ENCODE results near the gene GATAD2B. TPM values are rescaled to one million over a fixed set of nuclear protein-coding genes. Genes with fewer than 3 reads are reported as not detected.

Gene GATAD2B
- total and polyA plus RNA-seq, 2 donors (not counting 1 experiment from before 2014, with no cell fraction given): 4.8 to 5.2 TPM

GRCh38 chr1:153818876-153819275 lies 103.9 kb downstream of the GATAD2B start:
- no peak for DNase-seq (ENCODE audit: low read depth in 2 of 2)
- no peak overlapping the region for H2AFZ ChIP-seq (ENCODE audit: low read length)
- H3K4me2 ChIP-seq (ENCODE audit: extremely low read depth, insufficient read depth, low read length): no peak overlapping the region
- peaks cover 8% of the 10 kb centered on the region for H3K36me3 ChIP-seq (ENCODE audit: control insufficient read depth, insufficient read depth, low read length)
- H3K79me2 ChIP-seq (ENCODE audit: control insufficient read depth, insufficient read depth, low read length): no peaks in the 10 kb centered on the region
- peaks cover 2% of the 10 kb centered on the region for H3K4me1 ChIP-seq (ENCODE audit: control insufficient read depth, extremely low read depth, insufficient read depth, low read length)
- H3K27ac ChIP-seq (ENCODE audit: insufficient read depth, low read length): no peak overlapping the region
- H3K9ac ChIP-seq (ENCODE audit: insufficient read depth, low read length): no peak overlapping the region
- no peaks in the 10 kb centered on the region for H3K27me3 ChIP-seq (ENCODE audit: control insufficient read depth, insufficient read depth, low read length)
- H3K9me3 ChIP-seq (ENCODE audit: control insufficient read depth, insufficient read depth, low read depth, low read length): no peaks in the 10 kb centered on the region
- no peak overlapping the region for H3K4me3 ChIP-seq (replicated peaks in 1 of 4; ENCODE audit: control extremely low read depth in 1 of 4, insufficient read depth in 1 of 4, low read depth in 3 of 4, low read length in 4 of 4)
- TF ChIP-seq EZH2 (IDR thresholded peaks at IDR 0.05; ENCODE audit: low read length, missing control alignments) (no peak), CTCF (conservative IDR thresholded peaks at IDR 0.05 in 1 of 2, IDR thresholded peaks at IDR 0.05 in 1 of 2; ENCODE audit: low read depth in 1 of 2, low read length in 2 of 2) (no peak)
- H4K20me1 ChIP-seq (ENCODE audit: control insufficient read depth, extremely low read depth, insufficient read depth, low read length): no peaks in the 10 kb centered on the region

- no peak overlapping the region for H3K9ac ChIP-seq (ENCODE audit: insufficient read depth, low read length)
- H2AFZ ChIP-seq (ENCODE audit: low read length): no peak overlapping the region
- no peak overlapping the region for H3K4me3 ChIP-seq (replicated peaks in 1 of 4; ENCODE audit: control extremely low read depth in 1 of 4, insufficient read depth in 1 of 4, low read depth in 3 of 4, low read length in 4 of 4)
- no peaks in the 10 kb centered on the region for H3K27me3 ChIP-seq (ENCODE audit: control insufficient read depth, insufficient read depth, low read length)
- no peak overlapping the region for H3K4me2 ChIP-seq (ENCODE audit: extremely low read depth, insufficient read depth, low read length)
- no peak overlapping the region for H3K27ac ChIP-seq (ENCODE audit: insufficient read depth, low read length)
- H3K4me1 ChIP-seq (ENCODE audit: control insufficient read depth, extremely low read depth, insufficient read depth, low read length): peaks cover 2% of the 10 kb centered on the region
- no peaks in the 10 kb centered on the region for H4K20me1 ChIP-seq (ENCODE audit: control insufficient read depth, extremely low read depth, insufficient read depth, low read length)
- no peaks in the 10 kb centered on the region for H3K79me2 ChIP-seq (ENCODE audit: control insufficient read depth, insufficient read depth, low read length)
- peak; percentile 39 to 59 for DNase-seq (ENCODE audit: low read depth in 2 of 2)
- H3K9me3 ChIP-seq (ENCODE audit: control insufficient read depth, insufficient read depth, low read depth, low read length): no peaks in the 10 kb centered on the region
- TF ChIP-seq CTCF (conservative IDR thresholded peaks at IDR 0.05 in 1 of 2, IDR thresholded peaks at IDR 0.05 in 1 of 2; ENCODE audit: low read depth in 1 of 2, low read length in 2 of 2): no peak
- TF ChIP-seq EZH2 (IDR thresholded peaks at IDR 0.05; ENCODE audit: low read length, missing control alignments): no peak
- peaks cover 14% of the 10 kb centered on the region for H3K36me3 ChIP-seq (ENCODE audit: control insufficient read depth, insufficient read depth, low read length)
These were observed 106.4 kb downstream of the GATAD2B start for GRCh38 chr1:153816283-153816889.

GRCh38 chr1:153805886-153806719 lies 116.7 kb downstream of the GATAD2B start:
- H3K4me3 ChIP-seq (replicated peaks in 1 of 4; ENCODE audit: control extremely low read depth in 1 of 4, insufficient read depth in 1 of 4, low read depth in 3 of 4, low read length in 4 of 4): no peak overlapping the region
- H3K36me3 ChIP-seq (ENCODE audit: control insufficient read depth, insufficient read depth, low read length): peaks cover 4% of the 10 kb centered on the region
- DNase-seq (ENCODE audit: low read depth in 2 of 2): peak in 1 of 2 donors; percentile 45
- H2AFZ ChIP-seq (ENCODE audit: low read length): no peak overlapping the region
- H3K9ac ChIP-seq (ENCODE audit: insufficient read depth, low read length): no peak overlapping the region
- H3K4me1 ChIP-seq (ENCODE audit: control insufficient read depth, extremely low read depth, insufficient read depth, low read length): peaks cover 5% of the 10 kb centered on the region
- H3K9me3 ChIP-seq (ENCODE audit: control insufficient read depth, insufficient read depth, low read depth, low read length): no peaks in the 10 kb centered on the region
- TF ChIP-seq EZH2 (IDR thresholded peaks at IDR 0.05; ENCODE audit: low read length, missing control alignments) (no peak), CTCF (conservative IDR thresholded peaks at IDR 0.05 in 1 of 2, IDR thresholded peaks at IDR 0.05 in 1 of 2; ENCODE audit: low read depth in 1 of 2, low read length in 2 of 2) (no peak)
- H3K27ac ChIP-seq (ENCODE audit: insufficient read depth, low read length): no peak overlapping the region
- H4K20me1 ChIP-seq (ENCODE audit: control insufficient read depth, extremely low read depth, insufficient read depth, low read length): no peaks in the 10 kb centered on the region
- H3K27me3 ChIP-seq (ENCODE audit: control insufficient read depth, insufficient read depth, low read length): no peaks in the 10 kb centered on the region
- H3K4me2 ChIP-seq (ENCODE audit: extremely low read depth, insufficient read depth, low read length): no peak overlapping the region
- H3K79me2 ChIP-seq (ENCODE audit: control insufficient read depth, insufficient read depth, low read length): no peaks in the 10 kb centered on the region

Data from fibroblast of lung (primary cell).